GM12801 (cell line): ENCODE results near the gene SOX12.

Experiments
- CTCF ChIP-seq: IDR thresholded peaks from one replicate; pipeline ENCODE4 v1.5.1; 2011; ENCODE audit warnings: control low read depth; ENCODE audit not compliant: insufficient read length; ENCODE audit errors: extremely low read depth

Gene SOX12

GRCh38 chr20:341682-342081, 16.3 kb downstream of the SOX12 start:
- no peak for TF ChIP-seq CTCF

GRCh38 chr20:343107-343506, 17.8 kb downstream of the SOX12 start:
- TF ChIP-seq CTCF: no peak

- no peak for TF ChIP-seq CTCF
Observed at GRCh38 chr20:346033-346639, 20.8 kb downstream of the SOX12 start.

GRCh38 chr20:346640-347316, 21.4 kb downstream of the SOX12 start, which contains the start of gene NRSN2:
NRSN2 (plus strand) TSS chr20:347111; CDS start chr20:349644, 2,533 bp downstream.
- no peak for TF ChIP-seq CTCF

GRCh38 chr20:347317-347639, 21.9 kb downstream of the SOX12 start:
- TF ChIP-seq CTCF: no peak

GRCh38 chr20:347640-348484, 22.5 kb downstream of the SOX12 start:
- TF ChIP-seq CTCF: no peak
